ENCODE results near the gene KISS1. TPM values are rescaled to one million over a fixed set of nuclear protein-coding genes. Genes with fewer than 3 reads are reported as not detected.

KISS1 gene
- polyA plus RNA-seq, 1 of the 3 experiments (the other 2 are of a cell fraction): 0.10 TPM

DNA sequence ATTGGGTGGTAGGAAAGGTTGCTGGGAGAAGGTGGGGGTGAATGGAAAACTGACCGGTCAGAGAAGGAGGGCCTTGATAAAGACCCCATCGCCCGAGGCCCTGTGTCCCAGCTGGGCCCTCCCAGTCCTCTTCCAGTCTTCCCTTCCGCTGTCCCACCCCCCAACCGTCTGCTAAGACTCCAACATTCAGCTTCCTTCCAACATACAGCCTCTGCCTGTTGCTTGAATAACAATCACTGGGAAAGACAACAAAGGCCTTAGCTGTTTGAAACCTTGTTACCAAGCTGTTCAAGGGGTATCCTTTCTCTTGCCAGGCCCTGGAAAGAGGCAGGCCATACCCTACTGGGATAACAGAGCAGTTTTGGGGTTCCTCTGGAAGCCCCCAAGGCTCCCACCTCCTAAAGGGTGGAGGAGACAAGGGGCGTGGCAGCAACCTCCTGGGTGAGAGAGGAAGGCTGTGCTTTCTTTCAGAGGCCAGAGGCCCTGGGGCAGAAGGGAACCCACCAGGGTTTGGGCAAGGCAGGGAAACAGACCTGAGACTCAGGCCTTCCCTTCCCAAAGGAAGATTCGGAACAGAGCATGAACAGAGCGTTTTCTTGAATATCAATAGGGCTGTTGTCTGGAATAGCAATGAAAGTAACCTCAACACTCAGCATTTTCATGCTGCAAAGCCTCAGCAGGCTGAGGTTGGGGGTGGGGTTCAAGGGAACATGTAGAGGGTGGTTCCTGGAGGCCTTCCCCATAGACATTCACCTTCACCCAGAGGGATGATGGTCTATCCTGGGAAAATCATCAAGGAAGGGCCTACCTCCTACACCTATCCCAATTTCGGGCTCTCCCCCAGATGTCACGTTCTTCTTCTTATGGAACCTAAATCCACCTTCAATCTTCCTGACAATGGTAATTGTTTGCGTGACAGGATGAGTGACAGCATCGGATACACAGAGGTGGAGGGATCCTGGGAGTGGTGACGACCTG is 48.6 kb downstream of the KISS1 start:
- H3K9ac ChIP-seq: no peak overlapping the region
- no peak for TF ChIP-seq POLR2AphosphoS5 (IDR thresholded peaks at IDR 0.05; ENCODE audit: low read depth, low read length)
- TF ChIP-seq, protein P1, sequence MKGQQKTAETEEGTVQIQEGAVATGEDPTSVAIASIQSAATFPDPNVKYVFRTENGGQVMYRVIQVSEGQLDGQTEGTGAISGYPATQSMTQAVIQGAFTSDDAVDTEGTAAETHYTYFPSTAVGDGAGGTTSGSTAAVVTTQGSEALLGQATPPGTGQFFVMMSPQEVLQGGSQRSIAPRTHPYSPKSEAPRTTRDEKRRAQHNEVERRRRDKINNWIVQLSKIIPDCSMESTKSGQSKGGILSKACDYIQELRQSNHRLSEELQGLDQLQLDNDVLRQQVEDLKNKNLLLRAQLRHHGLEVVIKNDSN (IDR thresholded peaks at IDR 0.05; ENCODE audit: borderline replicate concordance, low read depth): no peak
- no peak for TF ChIP-seq GABPA (IDR thresholded peaks at IDR 0.05; ENCODE audit: low read depth)
- no peak for TF ChIP-seq ELF1 (IDR thresholded peaks at IDR 0.05)
- no peak for TF ChIP-seq MEF2A (IDR thresholded peaks at IDR 0.05; ENCODE audit: borderline replicate concordance, low read depth)
- TF ChIP-seq RAD21 (IDR thresholded peaks at IDR 0.05; ENCODE audit: low read length): no peak
- TF ChIP-seq GATA2 (CRISPR knock-in tag; IDR thresholded peaks at IDR 0.05): no peak
- TF ChIP-seq, protein P2, sequence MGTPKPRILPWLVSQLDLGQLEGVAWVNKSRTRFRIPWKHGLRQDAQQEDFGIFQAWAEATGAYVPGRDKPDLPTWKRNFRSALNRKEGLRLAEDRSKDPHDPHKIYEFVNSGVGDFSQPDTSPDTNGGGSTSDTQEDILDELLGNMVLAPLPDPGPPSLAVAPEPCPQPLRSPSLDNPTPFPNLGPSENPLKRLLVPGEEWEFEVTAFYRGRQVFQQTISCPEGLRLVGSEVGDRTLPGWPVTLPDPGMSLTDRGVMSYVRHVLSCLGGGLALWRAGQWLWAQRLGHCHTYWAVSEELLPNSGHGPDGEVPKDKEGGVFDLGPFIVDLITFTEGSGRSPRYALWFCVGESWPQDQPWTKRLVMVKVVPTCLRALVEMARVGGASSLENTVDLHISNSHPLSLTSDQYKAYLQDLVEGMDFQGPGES (IDR thresholded peaks at IDR 0.05; ENCODE audit: low read depth, low read length): no peak
- TF ChIP-seq CHD2 (IDR thresholded peaks at IDR 0.05; ENCODE audit: low read length, partially characterized antibody): no peak
- no peak for TF ChIP-seq MXI1 (IDR thresholded peaks at IDR 0.05; ENCODE audit: low read depth, low read length)
- no peak for TF ChIP-seq SMC3 (IDR thresholded peaks at IDR 0.05; ENCODE audit: low read depth, low read length)
- TF ChIP-seq, protein P3, sequence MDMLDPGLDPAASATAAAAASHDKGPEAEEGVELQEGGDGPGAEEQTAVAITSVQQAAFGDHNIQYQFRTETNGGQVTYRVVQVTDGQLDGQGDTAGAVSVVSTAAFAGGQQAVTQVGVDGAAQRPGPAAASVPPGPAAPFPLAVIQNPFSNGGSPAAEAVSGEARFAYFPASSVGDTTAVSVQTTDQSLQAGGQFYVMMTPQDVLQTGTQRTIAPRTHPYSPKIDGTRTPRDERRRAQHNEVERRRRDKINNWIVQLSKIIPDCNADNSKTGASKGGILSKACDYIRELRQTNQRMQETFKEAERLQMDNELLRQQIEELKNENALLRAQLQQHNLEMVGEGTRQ (IDR thresholded peaks at IDR 0.05; ENCODE audit: borderline replicate concordance, low read depth, low read length): no peak
- no peak for TF ChIP-seq FOXJ3 (CRISPR knock-in tag; IDR thresholded peaks at IDR 0.05)
- no peaks in the 10 kb centered on the region for H3K27me3 ChIP-seq (ENCODE audit: insufficient read depth)
- H3K79me2 ChIP-seq (ENCODE audit: insufficient read depth): no peaks in the 10 kb centered on the region
- H4K20me1 ChIP-seq (ENCODE audit: insufficient read depth): no peaks in the 10 kb centered on the region
- no peak overlapping the region for H2AFZ ChIP-seq (ENCODE audit: low read depth)
- H3K4me2 ChIP-seq: no peak overlapping the region
- H3K36me3 ChIP-seq (replicated peaks in 1 of 2; ENCODE audit: control insufficient read depth in 1 of 2, insufficient read depth in 2 of 2, low read length in 1 of 2): peaks cover 0 to 4% of the 10 kb centered on the region in 2 experiments
- POLR2A ChIA-PET: no interaction called here
- H3K27ac ChIP-seq (ENCODE audit: low read depth in 2 of 2, low read length in 1 of 2): no peak overlapping the region
- no peaks in the 10 kb centered on the region for H3K9me3 ChIP-seq
- H3K4me1 ChIP-seq (ENCODE audit: control insufficient read depth in 1 of 2, insufficient read depth in 2 of 2, low read depth in 1 of 2, low read length in 1 of 2): peaks cover 2 to 16% of the 10 kb centered on the region in 2 experiments; a peak in 1 of 4 replicates
- CTCF ChIA-PET: interaction anchor here (0.6 to 7.2 kb wide), 4 partner anchors 15 to 288 kb away, joined by 3 to 51 read pairs (median 34); no protein-coding TSS in a partner anchor
- 84% methylated on average over 13 of the region's 13 CpGs for WGBS (ENCODE audit: low lambda C conversion rate)
- no peaks in the 10 kb centered on the region for H3F3A ChIP-seq (replicated peaks; ENCODE audit: insufficient read depth)
- no peak overlapping the region for H3K4me3 ChIP-seq (ENCODE audit: low read depth in 2 of 2, low read length in 1 of 2)
- H3K9me2 ChIP-seq: no peaks in the 10 kb centered on the region
- DNase-seq: no peak

DNA sequence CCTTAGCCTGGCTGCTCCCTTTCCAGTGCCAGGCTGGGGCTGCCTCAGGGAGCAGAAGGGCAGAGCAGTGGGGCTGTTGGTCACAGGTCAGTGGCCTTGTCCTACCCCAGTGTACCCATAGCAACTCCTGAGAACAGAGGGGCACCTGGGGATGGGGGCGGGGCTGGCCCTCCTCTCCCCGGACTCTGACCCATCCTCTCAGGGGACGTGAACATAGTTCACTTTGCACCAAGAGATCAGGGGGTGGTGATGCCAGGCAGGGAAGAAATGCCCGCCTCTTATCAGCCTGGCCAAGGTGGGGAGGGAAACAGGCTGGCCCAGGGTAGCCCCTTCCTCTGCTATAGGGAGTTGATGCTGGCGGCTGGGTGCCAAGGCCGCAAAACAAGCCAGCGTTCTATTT is 49.3 kb downstream of the KISS1 start:
- Histone ChIP-seq H3K27me3 (ENCODE audit: insufficient read depth) (no peaks in the 10 kb centered on the region), H3K9me3 (no peaks in the 10 kb centered on the region), H4K20me1 (ENCODE audit: insufficient read depth) (no peaks in the 10 kb centered on the region), H3K27ac (ENCODE audit: low read depth in 2 of 2, low read length in 1 of 2) (no peak overlapping the region), H3F3A (replicated peaks; ENCODE audit: insufficient read depth) (no peaks in the 10 kb centered on the region), H2AFZ (ENCODE audit: low read depth) (no peak overlapping the region), H3K36me3 (replicated peaks in 1 of 2; ENCODE audit: control insufficient read depth in 1 of 2, insufficient read depth in 2 of 2, low read length in 1 of 2) (peaks cover 0 to 4% of the 10 kb centered on the region in 2 experiments), H3K4me2 (no peak overlapping the region), H3K9ac (no peak overlapping the region), H3K4me3 (ENCODE audit: low read depth in 2 of 2, low read length in 1 of 2) (no peak overlapping the region), H3K79me2 (ENCODE audit: insufficient read depth) (no peaks in the 10 kb centered on the region), H3K4me1 (ENCODE audit: control insufficient read depth in 1 of 2, insufficient read depth in 2 of 2, low read depth in 1 of 2, low read length in 1 of 2) (peaks cover 0 to 11% of the 10 kb centered on the region in 2 experiments; a peak in 1 of 4 replicates), H3K9me2 (no peaks in the 10 kb centered on the region)
- ChIA-PET POLR2A (no interaction called here), CTCF (no interaction called here)
- no peak for DNase-seq
- no peak for TF ChIP-seq EP300 (IDR thresholded peaks at IDR 0.05; ENCODE audit: borderline replicate concordance in 1 of 2, low read depth in 1 of 2, low read length in 1 of 2)
- no peak for TF ChIP-seq RAD21 (IDR thresholded peaks at IDR 0.05; ENCODE audit: low read length)
- no peak for TF ChIP-seq RXRA (IDR thresholded peaks at IDR 0.05; ENCODE audit: borderline replicate concordance, low read depth)
- TF ChIP-seq CHD2 (IDR thresholded peaks at IDR 0.05; ENCODE audit: low read length, partially characterized antibody): no peak
- TF ChIP-seq YY1 (IDR thresholded peaks at IDR 0.05; ENCODE audit: low read depth): no peak
- no peak for TF ChIP-seq TEAD4 (IDR thresholded peaks at IDR 0.05; ENCODE audit: borderline replicate concordance, insufficient read depth)
- TF ChIP-seq FOXJ3 (CRISPR knock-in tag; IDR thresholded peaks at IDR 0.05): no peak
- 92% methylated on average over 6 of the region's 7 CpGs for WGBS (ENCODE audit: low lambda C conversion rate)

All from SK-N-SH (cell line).